HepG2 (cell line): ENCODE results near the gene GNG13. TPM values are rescaled to one million over a fixed set of nuclear protein-coding genes. Genes with fewer than 3 reads are reported as not detected.

ENCODE experiments used
- ATAC-seq: fragments of 200-7000 bp; cut with Tn5 transposase; 3 replicates; pipeline ENCODE4 v1.9.1; 2020; ENCODE audit warnings: mild to moderate bottlenecking, moderate library complexity
- BruUV-seq: library from RNA; stranded (reverse); fragments of 400-500 nt; replicated peaks from 2 replicates; lab custom pipeline; 2021; lab: Mats Ljungman, UMichigan
- CTCF ChIA-PET: fragments of 300-600 bp; formaldehyde crosslinking; extraction: SDS; loops from one replicate; lab custom pipeline; 2021; ENCODE audit warnings: low total read pairs, inconsistent platforms, low intra/inter-chr PET ratio; lab: Yijun Ruan, JAX
- POLR2A ChIA-PET: fragments of 350-600 bp; sonication (Branson Sonifier 250); formaldehyde crosslinking; loops from one replicate; lab custom pipeline; 2020; ENCODE audit warnings: antibody characterized with exemption, inconsistent platforms; lab: Yijun Ruan, JAX
- DNase-seq: peaks from one replicate; pipeline ENCODE4 v3.0.0-alpha.2; 2015; ENCODE audit warnings: low spot score
- FAIRE-seq: peaks from 3 replicates; lab custom pipeline; 2011; peaks lifted over from hg19 to GRCh38; lab: Jason Lieb, UNC
- H2AFZ ChIP-seq: one replicate; pipeline ENCODE4 v1.6.1; 2011; ENCODE audit warnings: low read length, inconsistent platforms
- H3K27ac ChIP-seq: fragments of 300-600 bp; 3 replicates; pipeline ENCODE4 v1.8.0; 2011; ENCODE audit warnings: mixed run types, mild to moderate bottlenecking, mixed read lengths, low read length, inconsistent platforms; ENCODE audit not compliant: insufficient read depth; ENCODE audit errors: extremely low read length
- H3K27me3 ChIP-seq, 2 experiments: fragments of 200-600 bp in 1 of 2; 2 replicates in 1 of 2; 3 replicates in 1 of 2; pipeline versions ENCODE4 v1.6.0 to v1.8.0; 2011; ENCODE audit warnings: low read length in 2 of 2, mild to moderate bottlenecking in 2 of 2, moderate library complexity in 2 of 2, inconsistent platforms in 1 of 2; ENCODE audit not compliant: insufficient read depth in 2 of 2, control insufficient read depth in 1 of 2
- H3K36me3 ChIP-seq, 2 experiments: fragments of 200-600 bp in 1 of 2; replicated peaks in 1 of 2; 2 replicates in 1 of 2; 3 replicates in 1 of 2; pipeline versions ENCODE4 v1.5.1 to v1.8.0; 2011; ENCODE audit warnings: low read length in 2 of 2, inconsistent platforms in 1 of 2; ENCODE audit not compliant: insufficient read depth in 2 of 2, control insufficient read depth in 1 of 2
- H3K4me1 ChIP-seq: 2 replicates; pipeline ENCODE4 v1.5.1; 2012; ENCODE audit warnings: low read length, inconsistent platforms; ENCODE audit not compliant: insufficient read depth
- H3K4me2 ChIP-seq: 2 replicates; pipeline ENCODE4 v1.6.0; 2011; ENCODE audit warnings: low read depth, low read length, inconsistent platforms
- H3K4me3 ChIP-seq, 3 experiments: fragments of 200-600 bp in 1 of 3; sonication (generic), shearing (Covaris generic) in 1 of 3; replicated peaks in 1 of 3; 2 replicates each; pipeline ENCODE4 v1.5.1; 2011 to 2016; ENCODE audit warnings: low read length in 3 of 3, inconsistent platforms in 2 of 3, low read depth in 2 of 3, mild to moderate bottlenecking in 2 of 3, control low read depth in 1 of 3, mixed read lengths in 1 of 3; ENCODE audit not compliant: insufficient read depth in 1 of 3
- H3K79me2 ChIP-seq: one replicate; pipeline ENCODE4 v1.6.1; 2011; ENCODE audit warnings: low read length, inconsistent platforms; ENCODE audit not compliant: insufficient read depth
- H3K9ac ChIP-seq: 2 replicates; pipeline ENCODE4 v1.6.0; 2011; ENCODE audit warnings: mild to moderate bottlenecking, low read depth, low read length, inconsistent platforms; ENCODE audit not compliant: insufficient read depth
- H3K9me3 ChIP-seq: 2 replicates; pipeline ENCODE4 v1.5.1; 2012; ENCODE audit warnings: mild to moderate bottlenecking, low read length
- H4K20me1 ChIP-seq: 2 replicates; pipeline ENCODE4 v1.6.0; 2011; ENCODE audit warnings: inconsistent platforms, mild to moderate bottlenecking, low read length, moderate library complexity; ENCODE audit not compliant: insufficient read depth
- DR1 ChIP-seq: sonication (generic); formaldehyde crosslinking; IDR thresholded peaks from 2 replicates; pipeline ENCODE4 v1.8.0; 2021; ENCODE audit warnings: mild to moderate bottlenecking, missing genetic modification reagents, inconsistent platforms
- FIP1L1 ChIP-seq: fragments of 200-400 bp; formaldehyde crosslinking; IDR thresholded peaks from 2 replicates; pipeline ENCODE4 v1.6.1; 2018; ENCODE audit warnings: low read depth, mild to moderate bottlenecking, low read length, moderate library complexity, borderline replicate concordance; ENCODE audit not compliant: insufficient read depth
- FOXK1 ChIP-seq: sonication (generic); formaldehyde crosslinking; IDR thresholded peaks from 2 replicates; pipeline ENCODE4 v1.4.0; 2020; ENCODE audit warnings: low read depth, missing genetic modification reagents, borderline replicate concordance
- HIVEP1 ChIP-seq: sonication (generic); formaldehyde crosslinking; IDR thresholded peaks from 2 replicates; pipeline ENCODE4 v1.4.0; 2020; ENCODE audit warnings: mild to moderate bottlenecking, missing genetic modification reagents
- ZNF747 ChIP-seq: sonication (generic); formaldehyde crosslinking; IDR thresholded peaks from 2 replicates; pipeline ENCODE4 v1.8.1; 2023; ENCODE audit warnings: missing genetic modification reagents, mild to moderate bottlenecking, borderline replicate concordance
- ZSCAN22 ChIP-seq: sonication (generic); formaldehyde crosslinking; IDR thresholded peaks from 2 replicates; pipeline ENCODE4 v1.4.0; 2020; ENCODE audit warnings: mild to moderate bottlenecking, missing genetic modification reagents
- WGBS: methylation state at CpG from one replicate; pipeline ENCODE4 v1.1.6; 2017; ENCODE audit warnings: low lambda C conversion rate; 5-methylcytosine and 5-hydroxymethylcytosine counted together
- in situ Hi-C: cut with HindIII; loops from 2 replicates; pipeline ENCODE4 v1.10.0; 2017; ENCODE audit warnings: low pct_unique_long_range_greater_than_20kb; ENCODE audit not compliant: extremely low pct_ligation_motif_present
- intact Hi-C: fragments of 100-400 bp; cut with micrococcal nuclease; formaldehyde crosslinking; loops from one replicate; pipeline ENCODE4 v1.10.0; 2022; ENCODE audit not compliant: unreplicated experiment
- polyA plus RNA-seq, 8 experiments: library from polyadenylated mRNA; depleted of rRNA in 3 of 8; stranded (reverse) in 7 of 8; unstranded in 1 of 8; fragments of >200 nt; fragmentation: Illumina TruSeq in 4 of 8; extraction: Trizol in 4 of 8; gene quantifications; 2 replicates each; pipeline versions ENCODE4 v1.2.1 to v1.2.3, GENCODE V29; 2011 to 2016; ENCODE audit warnings: low read depth in 4 of 8, missing spikeins in 1 of 8, mixed read lengths in 1 of 8; ENCODE audit not compliant: insufficient read depth in 1 of 8
- total RNA-seq, 5 experiments: library from RNA; depleted of rRNA; stranded (reverse); fragments of >200 nt; fragmentation: Illumina TruSeq; extraction: Trizol; gene quantifications; 2 replicates each; pipeline ENCODE4 v1.2.3, GENCODE V29; 2016; ENCODE audit warnings: low read depth in 1 of 5
- TF ChIP-seq, protein P1 (sequence below): sonication (generic); formaldehyde crosslinking; IDR thresholded peaks from 2 replicates; pipeline ENCODE4 v1.4.0; 2020; ENCODE audit warnings: missing genetic modification reagents

GNG13 gene
- total and polyA plus RNA-seq, 2 of the 13 experiments (the other 11 are each of a cell fraction or from before 2014, with no cell fraction given): not detected

DNA sequence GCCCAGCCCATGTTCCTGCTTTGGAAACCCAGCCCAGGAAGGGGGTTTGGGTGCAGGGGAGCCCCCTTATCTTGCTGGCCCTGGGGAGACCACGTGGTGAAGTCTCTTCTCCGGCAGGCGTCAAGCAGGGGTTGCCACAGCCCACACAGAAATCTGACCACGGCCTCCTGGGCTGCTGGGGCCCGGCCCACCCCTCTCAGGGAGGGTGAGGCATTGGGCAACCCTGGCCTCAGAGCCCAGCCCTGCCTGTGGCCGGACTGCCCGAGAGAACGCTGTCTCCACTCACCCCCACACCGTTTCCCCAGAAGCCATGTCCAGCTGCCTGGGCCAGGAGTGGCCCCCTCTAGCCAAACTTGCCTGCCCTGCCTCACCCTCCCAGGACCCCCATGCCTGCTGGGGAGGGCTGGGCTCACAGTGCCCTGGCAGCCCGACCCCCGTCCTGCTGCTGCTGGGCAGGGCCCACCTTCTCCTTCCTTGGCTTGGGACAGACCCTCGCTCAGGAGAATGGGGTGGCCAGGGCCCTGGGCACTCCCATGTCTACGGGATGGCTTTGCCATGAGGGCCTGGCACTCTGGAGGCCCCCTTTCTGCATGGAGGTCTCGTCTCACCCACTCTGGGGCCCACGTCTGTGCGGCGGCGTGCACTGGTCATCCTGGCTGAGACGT is 19.1 kb downstream of the GNG13 start:
- H3K4me3 ChIP-seq: no peak overlapping the region
- BruUV-seq: no TSS peak
- ChIA-PET CTCF (no interaction called here), POLR2A (no interaction called here)
- no peak overlapping the region for H3K9ac ChIP-seq
- DNase-seq (no peak), FAIRE-seq (no peak), ATAC-seq (no peak)
- intact Hi-C loops (no loop called here), in situ Hi-C loops (no loop called here)
- H3K4me1 ChIP-seq: no peaks in the 10 kb centered on the region
- no peak for TF ChIP-seq FIP1L1
- TF ChIP-seq, protein P1, sequence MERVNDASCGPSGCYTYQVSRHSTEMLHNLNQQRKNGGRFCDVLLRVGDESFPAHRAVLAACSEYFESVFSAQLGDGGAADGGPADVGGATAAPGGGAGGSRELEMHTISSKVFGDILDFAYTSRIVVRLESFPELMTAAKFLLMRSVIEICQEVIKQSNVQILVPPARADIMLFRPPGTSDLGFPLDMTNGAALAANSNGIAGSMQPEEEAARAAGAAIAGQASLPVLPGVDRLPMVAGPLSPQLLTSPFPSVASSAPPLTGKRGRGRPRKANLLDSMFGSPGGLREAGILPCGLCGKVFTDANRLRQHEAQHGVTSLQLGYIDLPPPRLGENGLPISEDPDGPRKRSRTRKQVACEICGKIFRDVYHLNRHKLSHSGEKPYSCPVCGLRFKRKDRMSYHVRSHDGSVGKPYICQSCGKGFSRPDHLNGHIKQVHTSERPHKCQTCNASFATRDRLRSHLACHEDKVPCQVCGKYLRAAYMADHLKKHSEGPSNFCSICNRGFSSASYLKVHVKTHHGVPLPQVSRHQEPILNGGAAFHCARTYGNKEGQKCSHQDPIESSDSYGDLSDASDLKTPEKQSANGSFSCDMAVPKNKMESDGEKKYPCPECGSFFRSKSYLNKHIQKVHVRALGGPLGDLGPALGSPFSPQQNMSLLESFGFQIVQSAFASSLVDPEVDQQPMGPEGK: no peak
- no peak for TF ChIP-seq ZNF747 (CRISPR knock-in tag)
- no peak for TF ChIP-seq FOXK1 (CRISPR knock-in tag)
- no peak for TF ChIP-seq ZSCAN22 (CRISPR knock-in tag)
- no peak for TF ChIP-seq HIVEP1 (CRISPR knock-in tag)
- no peak for TF ChIP-seq DR1 (CRISPR knock-in tag)
- 0 out of 5 replicates have a peak, but pooled peaks cover 0 to 6% of the 10 kb centered on the region in 2 experiments for H3K36me3 ChIP-seq
- no peaks in the 10 kb centered on the region for H3K9me3 ChIP-seq
- no peaks in the 10 kb centered on the region for H4K20me1 ChIP-seq
- WGBS: 7% methylated on average over 3 of the region's 19 CpGs
- H3K79me2 ChIP-seq: no peaks in the 10 kb centered on the region
- no peak overlapping the region for H2AFZ ChIP-seq
- no peak overlapping the region for H3K4me2 ChIP-seq
- no peak overlapping the region for H3K27ac ChIP-seq
- H3K27me3 ChIP-seq: peaks cover 13 to 55% of the 10 kb centered on the region in 2 experiments
